HEK293 (cell line): ENCODE results near the gene GBX2.

Source experiments
- CTCF ChIA-PET: fragments of 350-600 bp; formaldehyde crosslinking; extraction: SDS; loops from one replicate; lab custom pipeline; 2021; ENCODE audit warnings: antibody characterized with exemption; lab: Yijun Ruan, JAX
- POLR2A ChIA-PET: fragments of 300-600 bp; formaldehyde crosslinking; extraction: SDS; loops from one replicate; lab custom pipeline; 2020; ENCODE audit warnings: antibody characterized with exemption, inconsistent platforms; lab: Yijun Ruan, JAX
- H3K27ac ChIP-seq: fragments of 200-500 bp; sonication (Bioruptor generic); 2 replicates; pipeline ENCODE4 v1.5.1; 2014; ENCODE audit warnings: low read depth, low read length, control low read depth, inconsistent platforms; ENCODE audit errors: extremely low read depth
- H3K36me3 ChIP-seq, 2 experiments: fragments of 200-500 bp in 1 of 2; sonication (Bioruptor generic) in 1 of 2; 1 replicate in 1 of 2; 2 replicates in 1 of 2; pipeline ENCODE4 v1.5.1; 2014 to 2017; ENCODE audit warnings: inconsistent platforms in 2 of 2, low read length in 2 of 2; ENCODE audit not compliant: control insufficient read depth in 2 of 2, insufficient read depth in 1 of 2
- H3K4me1 ChIP-seq: fragments of 200-500 bp; sonication (Bioruptor generic); 2 replicates; pipeline ENCODE4 v1.5.1; 2014; ENCODE audit warnings: mild to moderate bottlenecking, low read length, inconsistent platforms; ENCODE audit not compliant: control insufficient read depth, insufficient read depth
- H3K4me3 ChIP-seq: 2 replicates; pipeline ENCODE4 v1.5.1; 2011; ENCODE audit warnings: low read depth, mild to moderate bottlenecking, control low read depth, low read length, moderate library complexity
- H3K9me3 ChIP-seq: fragments of 200-500 bp; sonication (Bioruptor generic); 2 replicates; pipeline ENCODE4 v1.5.1; 2014; ENCODE audit warnings: low read depth, low read length, inconsistent platforms; ENCODE audit not compliant: control insufficient read depth, insufficient read depth
- GLIS1 ChIP-seq: fragments of 450-650 bp; formaldehyde crosslinking; IDR thresholded peaks from 2 replicates; pipeline ENCODE4 v1.5.1; 2016; ENCODE audit warnings: missing biosample characterization, missing genetic modification characterization
- KLF7 ChIP-seq: fragments of 450-650 bp; formaldehyde crosslinking; IDR thresholded peaks from 2 replicates; pipeline ENCODE4 v1.5.1; 2016; ENCODE audit warnings: missing biosample characterization, missing genetic modification characterization, borderline replicate concordance
- REPIN1 ChIP-seq: fragments of 450-650 bp; formaldehyde crosslinking; IDR thresholded peaks from 2 replicates; pipeline ENCODE4 v1.5.1; 2017; ENCODE audit warnings: missing biosample characterization, missing genetic modification characterization, low read depth
- ZBTB10 ChIP-seq: fragments of 450-650 bp; formaldehyde crosslinking; IDR thresholded peaks from 2 replicates; pipeline ENCODE4 v1.5.1; 2016; ENCODE audit warnings: missing biosample characterization, missing genetic modification characterization
- ZBTB48 ChIP-seq: fragments of 450-650 bp; formaldehyde crosslinking; IDR thresholded peaks from 2 replicates; pipeline ENCODE4 v1.5.1; 2016; ENCODE audit warnings: missing biosample characterization, missing genetic modification characterization
- ZBTB8A ChIP-seq: fragments of 450-650 bp; formaldehyde crosslinking; IDR thresholded peaks from 2 replicates; pipeline ENCODE4 v1.5.1; 2016; ENCODE audit warnings: missing biosample characterization, missing genetic modification characterization
- ZNF148 ChIP-seq: fragments of 450-650 bp; formaldehyde crosslinking; IDR thresholded peaks from 2 replicates; pipeline ENCODE4 v1.5.0; 2017; ENCODE audit warnings: missing biosample characterization, missing genetic modification characterization, borderline replicate concordance
- ZNF18 ChIP-seq: fragments of 450-650 bp; formaldehyde crosslinking; IDR thresholded peaks from 2 replicates; pipeline ENCODE4 v1.5.1; 2016; ENCODE audit warnings: missing biosample characterization, missing genetic modification characterization
- ZNF2 ChIP-seq: fragments of 450-650 bp; formaldehyde crosslinking; IDR thresholded peaks from 2 replicates; pipeline ENCODE4 v1.5.1; 2016; ENCODE audit warnings: missing biosample characterization, missing genetic modification characterization
- ZNF214 ChIP-seq: fragments of 450-650 bp; formaldehyde crosslinking; IDR thresholded peaks from 2 replicates; pipeline ENCODE4 v1.5.1; 2017; ENCODE audit warnings: missing biosample characterization, mild to moderate bottlenecking, missing genetic modification characterization, borderline replicate concordance
- ZNF274 ChIP-seq, 2 experiments: fragments of 200-500 bp in 1 of 2; fragments of 450-650 bp in 1 of 2; sonication (Bioruptor generic) in 1 of 2; formaldehyde crosslinking in 1 of 2; IDR thresholded peaks; 2 replicates each; pipeline versions ENCODE4 v1.5.1 to v1.6.1; 2014 to 2016; ENCODE audit warnings: borderline replicate concordance in 1 of 2, inconsistent platforms in 1 of 2, low read length in 1 of 2, missing biosample characterization in 1 of 2, missing genetic modification characterization in 1 of 2
- ZNF292 ChIP-seq: fragments of 450-650 bp; formaldehyde crosslinking; IDR thresholded peaks from 2 replicates; pipeline ENCODE4 v1.5.1; 2016; ENCODE audit warnings: low read depth, missing biosample characterization, missing genetic modification characterization, borderline replicate concordance
- ZNF529 ChIP-seq: fragments of 450-650 bp; formaldehyde crosslinking; IDR thresholded peaks from 2 replicates; pipeline ENCODE4 v1.5.1; 2017; ENCODE audit warnings: missing genetic modification characterization, missing biosample characterization; ENCODE audit not compliant: insufficient replicate concordance
- ZNF530 ChIP-seq: fragments of 450-650 bp; formaldehyde crosslinking; IDR thresholded peaks from 2 replicates; pipeline ENCODE4 v1.5.1; 2016; ENCODE audit warnings: low read depth, missing biosample characterization, missing genetic modification characterization
- ZNF654 ChIP-seq: fragments of 450-650 bp; formaldehyde crosslinking; IDR thresholded peaks from 2 replicates; pipeline ENCODE4 v1.5.1; 2016; ENCODE audit warnings: low read depth, missing biosample characterization, missing genetic modification characterization
- ZNF660 ChIP-seq: fragments of 450-650 bp; IDR thresholded peaks from 2 replicates; pipeline ENCODE4 v1.5.1; 2018; ENCODE audit warnings: missing biosample characterization, mild to moderate bottlenecking, missing genetic modification characterization
- ZNF704 ChIP-seq: fragments of 450-650 bp; formaldehyde crosslinking; IDR thresholded peaks from 2 replicates; pipeline ENCODE4 v1.5.1; 2016; ENCODE audit warnings: missing biosample characterization, missing genetic modification characterization
- ZNF76 ChIP-seq: fragments of 450-650 bp; formaldehyde crosslinking; IDR thresholded peaks from 2 replicates; pipeline ENCODE4; 2016; ENCODE audit warnings: low read depth, missing biosample characterization, missing genetic modification characterization, borderline replicate concordance
- ZSCAN18 ChIP-seq: fragments of 450-650 bp; formaldehyde crosslinking; IDR thresholded peaks from 2 replicates; pipeline ENCODE4 v1.5.1; 2016; ENCODE audit warnings: missing biosample characterization, missing genetic modification characterization

The GBX2 gene

GRCh38 chr2:236208019-236208926, 40.1 kb upstream of the GBX2 start:
- TF ChIP-seq ZNF214 (no peak), ZNF529 (tag by site-specific recombination) (no peak), ZNF274 (IDR thresholded peaks at IDR 0.05; ENCODE audit: low read length) (no peak), ZNF274 (tag by site-specific recombination; IDR thresholded peaks at IDR 0.05; ENCODE audit: borderline replicate concordance) (no peak), ZNF76 (no peak), ZNF704 (tag by site-specific recombination) (no peak), ZSCAN18 (tag by site-specific recombination) (no peak), GLIS1 (tag by site-specific recombination) (no peak), ZBTB10 (no peak), REPIN1 (tag by site-specific recombination) (no peak), ZBTB8A (tag by site-specific recombination) (no peak), ZNF660 (tag by site-specific recombination) (no peak), ZBTB48 (tag by site-specific recombination) (no peak), ZNF530 (tag by site-specific recombination) (no peak), ZNF18 (tag by site-specific recombination) (no peak), ZNF654 (tag by site-specific recombination) (no peak), ZNF2 (tag by site-specific recombination) (no peak), ZNF148 (tag by site-specific recombination) (no peak), KLF7 (tag by site-specific recombination) (no peak), ZNF292 (tag by site-specific recombination) (no peak)
- Histone ChIP-seq H3K4me1 (no peaks in the 10 kb centered on the region), H3K9me3 (no peaks in the 10 kb centered on the region), H3K27ac (no peak overlapping the region), H3K36me3 (no peaks in the 10 kb centered on the region), H3K4me3 (no peak overlapping the region)
- CTCF ChIA-PET: interaction anchor here (0.8 to 1.5 kb wide), 4 partner anchors 30 to 429 kb away, joined by 3 to 5 read pairs (median 4); no protein-coding TSS in a partner anchor
- POLR2A ChIA-PET: interaction anchor here (0.6 kb wide), 1 partner anchor 20 kb away, joined by 3 read pairs; no protein-coding TSS in a partner anchor
